Measurements from ENCODE around the gene CENPT.

Gene CENPT

GRCh38 chr16:67805718-67806427 is 41.6 kb downstream of the CENPT start:
- Histone ChIP-seq H3K9me2 (replicated peaks; ENCODE audit: insufficient read depth, low read length) (no peaks in the 10 kb centered on the region), H3K4me3 (ENCODE audit: insufficient read depth, low read length, poor library complexity, severe bottlenecking) (peak overlapping the region; percentile 82), H3K4me2 (ENCODE audit: low read depth, low read length, poor library complexity, severe bottlenecking) (peak overlapping the region; percentile 71), H2AFZ (ENCODE audit: low read depth, low read length, severe bottlenecking) (peak overlapping the region; percentile 92), H3F3A (ENCODE audit: insufficient read depth) (no peaks in the 10 kb centered on the region), H3K27me3 (ENCODE audit: low read length) (no peaks in the 10 kb centered on the region), H3K9ac (ENCODE audit: low read length) (peak overlapping the region; percentile 81), H3K79me2 (ENCODE audit: insufficient read depth, low read length) (peaks cover 14% of the 10 kb centered on the region; the same call in 1 of the 2 replicates), H3K36me3 (ENCODE audit: low read length) (no peaks in the 10 kb centered on the region), H3K27ac (ENCODE audit: low read depth, low read length) (no peak overlapping the region), H3K9me3 (ENCODE audit: insufficient read depth, low read length) (no peaks in the 10 kb centered on the region), H4K20me1 (ENCODE audit: low read depth, low read length) (no peaks in the 10 kb centered on the region)
- TF ChIP-seq CTCF (IDR thresholded peaks at IDR 0.05; ENCODE audit: insufficient read depth, low read length, poor library complexity, severe bottlenecking), result no peak

GRCh38 chr16:67804853-67805542 is 42.5 kb downstream of the CENPT start:
- H3K4me2 ChIP-seq (ENCODE audit: low read depth, low read length, poor library complexity, severe bottlenecking), result peak overlapping the region; percentile 71
- no peaks in the 10 kb centered on the region for H3K36me3 ChIP-seq (ENCODE audit: low read length)
- TF ChIP-seq CTCF (IDR thresholded peaks at IDR 0.05; ENCODE audit: insufficient read depth, low read length, poor library complexity, severe bottlenecking) (no peak), EZH2phosphoT487 (conservative IDR thresholded peaks at IDR 0.05; ENCODE audit: low read length) (no peak)
- no peaks in the 10 kb centered on the region for H3F3A ChIP-seq (ENCODE audit: insufficient read depth)
- H3K27ac ChIP-seq (ENCODE audit: low read depth, low read length), result no peak overlapping the region
- H2AFZ ChIP-seq (ENCODE audit: low read depth, low read length, severe bottlenecking), result no peak overlapping the region
- no peaks in the 10 kb centered on the region for H3K9me3 ChIP-seq (ENCODE audit: insufficient read depth, low read length)
- peak overlapping the region; percentile 82 for H3K4me3 ChIP-seq (ENCODE audit: insufficient read depth, low read length, poor library complexity, severe bottlenecking)
- H3K27me3 ChIP-seq (ENCODE audit: low read length), result no peaks in the 10 kb centered on the region
- H3K79me2 ChIP-seq (ENCODE audit: insufficient read depth, low read length), result peaks cover 17% of the 10 kb centered on the region; the same call in 1 of the 2 replicates
- peak overlapping the region; percentile 81 for H3K9ac ChIP-seq (ENCODE audit: low read length)
- H3K9me2 ChIP-seq (replicated peaks; ENCODE audit: insufficient read depth, low read length), result no peaks in the 10 kb centered on the region
- H4K20me1 ChIP-seq (ENCODE audit: low read depth, low read length), result no peaks in the 10 kb centered on the region

- Histone ChIP-seq H3K4me2 (ENCODE audit: low read depth, low read length, poor library complexity, severe bottlenecking) (no peak overlapping the region), H2AFZ (ENCODE audit: low read depth, low read length, severe bottlenecking) (no peak overlapping the region), H3K27ac (ENCODE audit: low read depth, low read length) (no peak overlapping the region), H3K27me3 (ENCODE audit: low read length) (no peaks in the 10 kb centered on the region), H3F3A (ENCODE audit: insufficient read depth) (no peaks in the 10 kb centered on the region), H3K9me3 (ENCODE audit: insufficient read depth, low read length) (no peaks in the 10 kb centered on the region), H3K9me2 (replicated peaks; ENCODE audit: insufficient read depth, low read length) (no peaks in the 10 kb centered on the region), H3K79me2 (ENCODE audit: insufficient read depth, low read length) (peaks cover 19% of the 10 kb centered on the region; the same call in 1 of the 2 replicates), H4K20me1 (ENCODE audit: low read depth, low read length) (no peaks in the 10 kb centered on the region), H3K36me3 (ENCODE audit: low read length) (no peaks in the 10 kb centered on the region), H3K4me3 (ENCODE audit: insufficient read depth, low read length, poor library complexity, severe bottlenecking) (no peak overlapping the region), H3K9ac (ENCODE audit: low read length) (no peak overlapping the region)
- TF ChIP-seq CTCF (IDR thresholded peaks at IDR 0.05; ENCODE audit: insufficient read depth, low read length, poor library complexity, severe bottlenecking) (no peak), EZH2phosphoT487 (conservative IDR thresholded peaks at IDR 0.05; ENCODE audit: low read length) (no peak)
Measured at GRCh38 chr16:67803894-67804293, 43.6 kb downstream of the CENPT start.
